IMR-90 (cell line): Measurements from ENCODE around the gene ADH5.
"Not testable (repeated sequence)": the region's sequence is repeated elsewhere in the genome, so short reads cannot be mapped to it uniquely, and the experiment has no call there.

Experiments used
- BHLHE40 ChIP-seq: fragments of 150-350 bp; IDR thresholded peaks from 2 replicates; pipeline ENCODE4 v1.6.1; 2016; ENCODE audit warnings: mild to moderate bottlenecking, low read depth, low read length
- CTCF ChIP-seq: conservative IDR thresholded peaks from 2 replicates; pipeline ENCODE4 v1.5.1; 2012; ENCODE audit warnings: mild to moderate bottlenecking, low read depth, low read length, improper control_type of control experiment
- NFE2L2 ChIP-seq: fragments of 150-350 bp; IDR thresholded peaks from 2 replicates; pipeline ENCODE4 v1.6.1; 2016; ENCODE audit warnings: low read depth, mild to moderate bottlenecking, low read length
- POLR2A ChIP-seq: IDR thresholded peaks from 2 replicates; pipeline ENCODE4 v1.6.1; 2012; ENCODE audit warnings: mild to moderate bottlenecking, low read depth, low read length

GRCh38 chr4:99065521-99065920 lies 23.1 kb downstream of the ADH5 start:
- not testable (repeated sequence) for TF ChIP-seq CTCF, POLR2A, BHLHE40, NFE2L2
